Ramos (cell line): ENCODE measurements around the gene NDC1.

Source experiments
- in situ Hi-C: fragments of 300-500 bp; cut with MboI; formaldehyde crosslinking; loops from one replicate; pipeline ENCODE4 v1.14.3; 2022; ENCODE audit warnings: low sequenced_read_pairs; ENCODE audit not compliant: unreplicated experiment

The NDC1 gene

DNA sequence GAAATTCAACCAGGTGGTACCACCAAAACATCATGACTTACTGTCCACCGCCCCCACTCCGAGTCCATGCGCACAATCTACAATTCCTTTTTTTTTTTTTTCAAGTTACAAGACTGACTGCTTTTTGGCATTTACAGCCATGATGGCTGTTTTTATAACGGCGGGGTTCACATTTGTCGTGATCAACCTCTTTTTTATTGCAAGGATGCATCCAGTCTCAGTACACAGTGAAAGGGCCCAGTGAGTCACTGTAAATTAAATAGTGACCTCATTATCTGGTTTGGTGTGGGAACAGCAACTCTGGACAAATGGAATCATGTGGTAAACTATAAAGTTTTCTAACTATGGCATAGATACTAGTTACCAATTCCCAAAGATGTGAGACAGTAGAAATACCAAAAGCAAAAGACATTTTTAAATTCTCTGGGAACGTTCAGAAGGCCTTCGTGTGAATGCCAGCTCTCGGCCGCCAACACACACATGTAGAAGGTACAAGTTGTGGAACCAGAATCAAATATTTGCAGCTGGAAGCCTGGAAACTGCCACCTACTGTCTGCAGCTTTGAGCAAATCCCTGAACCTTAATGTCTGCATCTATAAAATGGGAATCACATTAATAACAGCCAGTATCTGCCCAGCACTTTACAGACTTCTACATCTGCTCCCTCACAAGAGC lies 104.0 kb downstream of the NDC1 start:
- in situ Hi-C loops = no loop called here

GRCh38 chr1:53733447-53733931 lies 104.6 kb downstream of the NDC1 start:
- in situ Hi-C loops = no loop called here

DNA sequence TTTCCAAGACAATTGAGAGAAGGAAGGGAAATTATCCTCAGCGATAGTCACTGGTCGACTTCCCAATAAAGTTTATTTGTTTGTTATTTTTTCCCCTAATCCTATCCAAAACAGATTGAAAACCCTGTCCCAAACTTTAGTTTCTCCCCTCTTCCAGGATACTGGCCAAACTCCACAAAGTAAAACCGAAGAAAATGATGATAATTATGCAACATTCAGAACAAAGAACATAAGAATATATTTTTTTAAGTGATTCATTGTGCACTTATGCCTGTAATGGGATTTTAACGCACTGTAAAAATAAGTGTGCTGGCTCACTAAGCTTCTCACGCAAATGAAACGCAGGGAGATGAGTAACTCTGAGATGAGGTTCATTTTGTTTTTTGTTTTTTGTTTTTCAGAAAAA lies 105.2 kb downstream of the NDC1 start:
- in situ Hi-C loops = no loop called here

DNA sequence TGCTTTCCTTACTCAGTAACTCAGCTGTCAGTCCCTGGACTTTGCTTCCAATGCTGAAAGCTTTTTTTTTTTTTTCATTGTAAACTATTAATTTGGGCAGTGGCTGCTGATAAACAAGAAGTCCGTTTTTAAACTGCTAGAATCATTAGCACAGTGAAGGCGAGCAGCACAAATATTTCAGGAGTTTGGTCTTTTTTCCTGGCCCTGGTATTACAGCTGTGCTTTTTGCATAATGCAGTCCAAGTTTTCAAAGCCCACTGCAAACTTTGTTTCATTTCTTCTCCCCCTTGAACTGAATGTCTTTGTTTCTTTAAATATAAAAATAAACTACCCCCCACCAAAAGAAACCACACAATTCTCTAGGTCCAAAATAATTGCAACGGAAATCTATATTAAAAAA lies 105.7 kb downstream of the NDC1 start:
- in situ Hi-C loops = no loop called here

- in situ Hi-C loops = no loop called here
Observed at GRCh38 chr1:53731779-53732305, 106.3 kb downstream of the NDC1 start.

- in situ Hi-C loops = no loop called here
Observed at GRCh38 chr1:53731043-53731600, 107.0 kb downstream of the NDC1 start.

DNA sequence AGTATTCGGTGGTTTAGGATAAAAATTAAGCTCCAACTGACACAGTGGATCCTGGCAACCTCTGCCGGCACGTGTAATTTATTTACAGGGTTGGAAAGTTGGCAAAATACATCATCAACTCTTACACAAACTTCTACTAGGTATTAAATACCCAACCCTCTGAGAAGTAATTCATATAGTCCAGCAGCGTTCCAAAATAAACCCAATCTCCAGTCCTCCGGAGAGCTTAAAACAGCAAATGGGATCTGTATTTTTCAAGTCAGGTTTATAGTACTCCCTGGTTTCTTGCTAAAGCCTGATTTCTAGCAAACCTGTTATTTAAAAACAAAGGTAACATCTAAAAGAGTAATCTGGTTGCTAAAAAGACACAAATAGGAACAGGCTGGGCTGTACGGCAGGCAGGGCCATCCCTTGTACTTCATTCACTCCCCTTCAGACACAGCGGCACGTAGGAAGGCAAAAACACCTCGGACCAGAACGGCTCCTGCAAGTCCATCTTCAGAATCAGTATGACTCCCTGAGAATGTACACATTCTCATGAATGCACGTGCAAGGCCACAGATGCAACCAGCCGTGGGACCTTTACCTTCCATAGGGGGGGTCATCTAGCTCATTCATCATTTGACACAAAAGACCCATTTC lies 107.8 kb downstream of the NDC1 start:
- in situ Hi-C loops = no loop called here

DNA sequence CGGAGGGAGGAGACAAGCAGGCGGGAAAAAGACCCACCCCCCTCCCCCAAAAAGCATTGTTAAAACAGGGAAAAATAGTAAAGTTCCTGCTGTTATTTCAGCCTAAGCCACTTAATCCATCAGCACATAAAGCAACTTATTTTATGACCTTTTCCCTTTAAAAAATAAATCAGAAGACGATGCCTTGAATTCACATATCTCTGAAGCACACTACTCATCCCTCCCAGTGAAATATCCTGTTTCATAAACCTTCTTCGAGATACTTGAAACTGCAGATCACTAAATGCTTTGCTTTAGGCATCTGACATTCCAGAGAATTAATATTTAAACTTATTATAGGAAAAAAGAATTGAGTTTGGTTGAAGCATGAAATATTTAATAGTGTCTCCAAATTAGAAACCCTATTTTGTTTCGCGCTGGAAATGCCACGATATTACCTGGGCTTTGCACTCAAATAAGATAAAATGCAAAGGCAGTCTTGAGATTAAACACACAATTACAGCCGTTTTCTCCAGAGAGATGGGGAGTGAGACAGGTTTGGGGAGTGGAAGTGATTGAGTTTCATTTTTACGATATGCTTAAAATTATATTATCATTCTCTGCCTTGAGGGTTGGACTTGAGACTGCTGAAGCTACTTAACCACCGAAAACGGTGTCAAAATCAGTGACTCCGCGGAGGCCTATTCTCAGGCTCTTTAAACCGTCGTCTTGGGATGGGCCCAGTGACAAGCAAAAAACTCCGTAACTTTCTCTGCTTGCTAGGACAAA lies 108.5 kb downstream of the NDC1 start:
- in situ Hi-C loops = no loop called here

DNA sequence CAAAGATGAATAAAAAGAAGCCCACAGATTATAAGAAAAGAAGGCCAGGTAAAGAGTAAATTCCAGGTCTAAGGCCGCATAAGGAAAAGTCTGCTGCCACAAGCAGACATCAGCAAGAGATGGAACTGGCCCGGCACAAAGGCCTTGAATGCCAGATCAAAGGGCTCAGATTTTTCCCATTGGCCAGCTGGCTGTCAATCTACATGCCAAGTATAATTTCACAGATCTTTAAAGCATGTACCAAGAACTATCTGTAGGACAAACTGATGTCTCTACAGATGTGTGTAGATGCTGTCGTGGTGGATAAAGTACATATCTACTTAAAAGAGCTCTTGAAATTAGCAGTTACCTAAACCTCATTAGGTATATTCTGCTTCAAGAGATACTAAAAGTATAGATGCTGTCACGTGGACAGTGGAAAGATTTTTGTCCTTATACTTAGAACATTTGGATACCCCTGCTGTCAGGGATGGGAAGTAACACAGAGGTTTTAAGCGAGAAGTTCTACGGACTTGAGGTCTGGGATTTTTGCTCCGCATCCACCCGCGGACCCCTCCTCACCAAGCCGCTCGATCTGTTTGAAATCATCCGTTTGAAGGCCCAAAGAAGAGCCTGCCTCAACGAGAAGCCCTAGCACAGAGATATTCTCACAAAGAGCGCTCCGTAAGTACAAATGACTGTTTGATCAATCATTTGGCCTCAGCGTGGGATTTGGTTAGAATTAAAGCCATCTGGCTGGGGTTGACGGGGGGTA lies 109.2 kb downstream of the NDC1 start:
- in situ Hi-C loops = no loop called here

GRCh38 chr1:53728196-53728595 lies 109.9 kb downstream of the NDC1 start:
- in situ Hi-C loops = no loop called here

DNA sequence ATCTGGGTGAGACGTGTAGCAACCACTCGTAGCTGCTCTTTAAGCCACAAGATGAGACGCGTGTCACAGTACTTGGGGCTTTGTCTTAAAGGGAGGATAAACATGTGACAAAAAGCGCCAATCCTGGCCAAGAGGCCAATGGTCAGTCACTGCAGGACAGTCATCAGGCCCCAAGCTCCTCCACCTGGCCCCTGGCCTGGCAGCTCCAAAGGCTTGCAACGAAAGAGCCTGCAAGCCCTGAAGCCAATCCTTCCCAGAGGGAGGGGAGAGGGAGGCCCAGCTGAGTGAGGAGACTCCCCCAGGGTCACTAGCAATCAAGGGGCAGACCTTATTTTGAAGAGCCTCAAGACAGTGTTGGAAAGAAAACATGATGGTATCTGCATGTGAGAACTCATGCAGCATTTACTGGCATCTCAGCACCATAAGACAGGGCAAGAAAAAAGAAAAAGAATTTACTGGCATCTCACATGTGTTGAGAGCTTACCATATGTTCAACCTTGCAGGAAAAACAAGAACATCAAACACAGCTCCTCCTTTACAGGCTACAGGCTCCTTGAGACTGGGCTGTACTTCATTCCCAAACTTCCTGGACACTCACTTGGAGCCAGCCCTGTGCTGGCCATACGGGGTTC lies 110.5 kb downstream of the NDC1 start:
- in situ Hi-C loops = no loop called here

DNA sequence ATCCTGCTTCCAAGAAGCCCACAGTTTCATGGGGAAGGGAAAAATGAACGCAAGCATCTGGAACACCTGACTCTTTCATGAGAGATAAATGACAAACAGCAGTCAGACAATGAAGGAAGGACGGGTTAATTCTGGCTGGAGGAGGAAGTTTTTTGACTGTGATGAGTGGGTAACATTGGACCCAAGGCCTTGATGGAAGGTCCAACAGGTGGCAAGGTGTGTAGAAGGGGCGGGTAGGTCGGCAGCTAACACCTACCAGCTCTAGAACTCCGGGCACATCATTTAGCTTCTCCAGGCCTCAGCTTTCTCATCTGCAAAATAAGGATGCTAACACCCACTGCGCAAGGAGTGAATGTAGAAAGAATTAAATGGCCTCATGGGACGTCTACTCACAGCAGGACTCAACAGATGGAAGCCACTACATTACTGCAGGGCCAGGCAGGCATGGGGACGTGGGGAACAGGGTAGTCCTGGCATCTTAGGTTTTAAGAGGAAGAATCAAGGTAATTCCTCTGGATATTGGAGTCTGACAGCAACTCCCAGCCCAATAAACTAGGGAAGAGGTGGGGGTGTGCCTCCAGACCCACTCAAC lies 112.0 kb downstream of the NDC1 start:
- in situ Hi-C loops = no loop called here

- in situ Hi-C loops = no loop called here
Observed at GRCh38 chr1:53725238-53725689, 112.8 kb downstream of the NDC1 start.

DNA sequence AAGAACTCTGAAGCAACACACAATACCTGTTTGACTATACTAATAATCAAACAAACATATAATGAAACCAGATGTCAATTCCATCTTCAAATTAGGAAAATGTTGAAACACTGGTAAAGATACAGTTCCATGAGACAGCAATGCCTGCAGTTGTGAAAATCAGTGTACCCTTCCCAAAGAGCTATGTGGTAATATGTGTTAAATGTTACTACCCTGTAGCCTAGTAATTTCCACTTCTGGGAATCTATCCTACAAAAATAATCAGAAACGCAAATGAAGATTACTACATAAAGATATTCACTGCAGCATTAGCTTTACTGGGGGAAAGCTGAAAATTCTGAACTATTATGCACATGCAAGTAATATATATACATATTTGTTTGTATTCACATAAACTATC lies 116.1 kb downstream of the NDC1 start:
- in situ Hi-C loops = no loop called here

DNA sequence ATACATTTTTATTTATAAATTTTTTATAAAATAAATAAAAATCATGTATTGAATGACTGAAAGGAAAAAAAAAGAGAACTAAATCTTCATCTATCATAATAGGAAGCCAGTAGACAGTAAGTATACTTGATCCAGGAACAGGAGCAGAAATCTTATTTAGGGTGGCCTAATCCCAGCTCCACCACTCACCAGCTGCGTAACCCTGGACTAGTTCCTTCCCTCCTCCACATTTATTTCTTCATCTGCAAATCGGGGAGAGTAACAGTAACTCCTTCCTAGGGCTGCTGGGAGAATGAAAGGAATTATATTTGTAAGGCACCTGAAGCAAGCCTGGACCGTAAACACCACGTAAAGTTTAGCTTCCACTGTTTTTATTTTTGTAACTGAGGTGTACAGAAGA lies 117.0 kb downstream of the NDC1 start:
- in situ Hi-C loops = no loop called here

- in situ Hi-C loops = no loop called here
Observed at GRCh38 chr1:53719469-53719868, 118.6 kb downstream of the NDC1 start.

GRCh38 chr1:53718443-53718842 lies 119.7 kb downstream of the NDC1 start:
- in situ Hi-C loops = no loop called here

DNA sequence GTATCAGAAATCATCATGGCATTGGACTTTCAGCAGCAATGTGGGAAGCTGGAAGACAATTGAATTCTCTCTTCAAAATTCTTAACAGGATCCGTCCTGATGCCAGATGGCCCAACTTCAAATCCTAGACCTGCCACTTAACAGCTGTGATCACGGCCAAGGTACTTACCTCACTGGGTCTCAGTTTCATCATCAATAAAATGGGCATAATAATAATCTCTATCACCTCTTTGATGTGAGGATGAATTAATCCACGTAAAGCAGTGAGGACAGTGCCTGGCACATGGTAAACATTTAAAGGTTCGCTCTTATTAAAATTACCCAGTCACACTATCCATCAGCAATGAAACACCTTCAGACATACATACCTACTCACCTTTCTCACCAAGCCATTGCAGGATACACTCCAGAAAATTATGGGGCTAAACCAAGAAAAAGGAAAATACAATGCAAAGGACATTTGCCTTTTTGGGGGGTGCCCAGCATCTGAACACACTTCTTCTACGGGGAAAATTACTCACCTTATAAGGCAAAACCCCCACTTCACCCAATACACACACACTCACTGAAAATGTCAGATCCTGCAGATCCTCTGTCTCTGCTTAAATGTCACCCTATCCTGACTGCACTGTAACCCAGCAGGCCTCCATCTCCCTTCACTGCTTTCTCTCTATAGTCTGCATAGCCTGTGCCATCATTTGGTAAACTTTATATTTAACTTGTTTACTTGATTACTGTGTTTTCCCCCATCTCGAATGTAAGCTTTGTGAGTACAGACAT lies 120.9 kb downstream of the NDC1 start:
- in situ Hi-C loops = no loop called here
